HUDEP-2 (cell line): ENCODE measurements around the gene TANGO2.
A peak's percentile ranks its signal among the peaks of the same experiment; 100 is the strongest.

Experiments
- DNase-seq, 76 experiments: peaks; one replicate each; lab custom pipeline; 2025; ENCODE audit not compliant: unreplicated experiment in 76 of 76; lab: John Stamatoyannopoulos, UW

Gene TANGO2

GRCh38 chr22:20011123-20011992 is 9.6 kb upstream of the TANGO2 start:
- peak in 49 of 76 experiments; percentile 13 to 65 (median 29) for DNase-seq

- no peak for DNase-seq
These were observed 8.7 kb upstream of the TANGO2 start for GRCh38 chr22:20011993-20012740.

- no peak for DNase-seq
These were observed 8.1 kb upstream of the TANGO2 start for GRCh38 chr22:20012741-20013331.

GRCh38 chr22:20013382-20013871 is 7.5 kb upstream of the TANGO2 start:
- DNase-seq: peak in 43 of 76 experiments; percentile 5 to 65 (median 37)

- peak in 24 of 76 experiments; percentile 6 to 52 (median 30) for DNase-seq
These were observed 6.3 kb upstream of the TANGO2 start for GRCh38 chr22:20014526-20015186.

GRCh38 chr22:20015187-20015625 is 5.7 kb upstream of the TANGO2 start:
- peak in 1 of 76 experiments; percentile 15 for DNase-seq

GRCh38 chr22:20015971-20016733 is 4.8 kb upstream of the TANGO2 start:
- peak in 20 of 76 experiments; percentile 18 to 74 (median 47) for DNase-seq

- DNase-seq: peak in 73 of 76 experiments; percentile 42 to 94 (median 86)
These were observed 3.9 kb upstream of the TANGO2 start, which contains the start of gene ARVCF for GRCh38 chr22:20016734-20017621. Gene ARVCF, minus strand, starts transcription at chr22:20016823. Its CDS starts 26,029 bp downstream, at chr22:19990794.

GRCh38 chr22:20017622-20017958 is 3.3 kb upstream of the TANGO2 start:
- no peak for DNase-seq

- no peak for DNase-seq
These were observed 2.9 kb upstream of the TANGO2 start for GRCh38 chr22:20018001-20018400.

GRCh38 chr22:20019661-20020532 is 1.0 kb upstream of the TANGO2 start:
- no peak for DNase-seq

GRCh38 chr22:20021196-20022181 is 579 bp downstream of the TANGO2 start:
- DNase-seq: peak in 43 of 76 experiments; percentile 6 to 57 (median 34)

GRCh38 chr22:20022231-20022977 is 1.5 kb downstream of the TANGO2 start:
- DNase-seq: peak in 40 of 76 experiments; percentile 10 to 67 (median 36)

GRCh38 chr22:20022978-20023613 is 2.2 kb downstream of the TANGO2 start:
- peak in 2 of 76 experiments; percentile 23 to 27 for DNase-seq

- peak in 1 of 76 experiments; percentile 46 for DNase-seq
These were observed 3.3 kb downstream of the TANGO2 start for GRCh38 chr22:20024225-20024624.
